WTC11 (cell line): ENCODE measurements around the gene SPSB4. TPM values are rescaled to one million over a fixed set of nuclear protein-coding genes. Genes with fewer than 3 reads are reported as not detected.

Experiments
- ATAC-seq: fragments of 200-7000 bp; cut with Tn5 transposase; 2 replicates; pipeline ENCODE4 v1.10.0; 2021; ENCODE audit warnings: mild to moderate bottlenecking, moderate library complexity
- CTCF ChIA-PET: fragments of 300-600 bp; sonication (Branson Sonifier 250); formaldehyde crosslinking; loops from one replicate; lab custom pipeline; 2021; ENCODE audit warnings: antibody characterized with exemption; lab: Charles Lee
- POLR2A ChIA-PET: fragments of 350-600 bp; sonication (Branson Sonifier 250); formaldehyde crosslinking; loops from one replicate; lab custom pipeline; 2021; ENCODE audit warnings: antibody characterized with exemption; lab: Charles Lee
- DNase-seq: peaks from one replicate; pipeline ENCODE4 v3.0.0; 2021; ENCODE audit warnings: low spot score
- H3K27ac Mint-ChIP-seq: 2 replicates; pipeline ENCODE4 v1.8.0; 2021; ENCODE audit warnings: mixed read lengths
- H3K27me3 Mint-ChIP-seq: 2 replicates; pipeline ENCODE4 v1.8.0; 2021; ENCODE audit warnings: low read depth, mild to moderate bottlenecking, moderate library complexity, mixed read lengths
- H3K36me3 Mint-ChIP-seq: 2 replicates; pipeline ENCODE4 v1.8.0; 2021; ENCODE audit warnings: mixed read lengths
- H3K4me1 Mint-ChIP-seq: 2 replicates; pipeline ENCODE4 v1.8.0; 2022; ENCODE audit warnings: mixed read lengths
- H3K4me3 Mint-ChIP-seq: 2 replicates; pipeline ENCODE4 v1.8.0; 2021; ENCODE audit warnings: mild to moderate bottlenecking, moderate library complexity, mixed read lengths
- H3K9me3 Mint-ChIP-seq: 2 replicates; pipeline ENCODE4 v1.8.0; 2021; ENCODE audit warnings: mixed read lengths
- CBFB ChIP-seq: sonication (generic); formaldehyde crosslinking; IDR thresholded peaks from 2 replicates; pipeline ENCODE4 v1.8.1; 2022; ENCODE audit warnings: mild to moderate bottlenecking, low read depth, missing genetic modification reagents
- CREB1 ChIP-seq: sonication (generic); formaldehyde crosslinking; IDR thresholded peaks from 2 replicates; pipeline ENCODE4 v1.8.0; 2023; ENCODE audit warnings: mild to moderate bottlenecking, missing genetic modification reagents
- CREM ChIP-seq: sonication (generic); formaldehyde crosslinking; IDR thresholded peaks from 2 replicates; pipeline ENCODE4 v1.8.1; 2022; ENCODE audit warnings: mild to moderate bottlenecking, missing genetic modification reagents, moderate library complexity
- JUN ChIP-seq: sonication (generic); formaldehyde crosslinking; IDR thresholded peaks from 2 replicates; pipeline ENCODE4 v1.8.0; 2023; ENCODE audit warnings: mild to moderate bottlenecking, missing genetic modification reagents
- NR2C2 ChIP-seq: sonication (generic); formaldehyde crosslinking; IDR thresholded peaks from 2 replicates; pipeline ENCODE4 v1.8.0; 2022; ENCODE audit warnings: mild to moderate bottlenecking, missing genetic modification reagents
- RORB ChIP-seq: fragments of 250-450 bp; sonication (Bioruptor Pico); IDR thresholded peaks from 2 replicates; pipeline ENCODE4 v1.9.0; 2021; ENCODE audit warnings: mild to moderate bottlenecking
- SMAD3 ChIP-seq: sonication (generic); formaldehyde crosslinking; IDR thresholded peaks from 2 replicates; pipeline ENCODE4 v1.8.0; 2022; ENCODE audit warnings: missing genetic modification reagents, mild to moderate bottlenecking, borderline replicate concordance
- SOX15 ChIP-seq: fragments of 250-450 bp; sonication (Bioruptor Pico); IDR thresholded peaks from 2 replicates; pipeline ENCODE4 v1.9.0; 2021; ENCODE audit warnings: mild to moderate bottlenecking
- TCF7 ChIP-seq: sonication (generic); formaldehyde crosslinking; IDR thresholded peaks from 2 replicates; pipeline ENCODE4 v1.8.0; 2022; ENCODE audit warnings: mild to moderate bottlenecking, low read depth, missing genetic modification reagents, moderate library complexity
- TP53 ChIP-seq: sonication (generic); formaldehyde crosslinking; IDR thresholded peaks from 2 replicates; pipeline ENCODE4 v1.8.1; 2023; ENCODE audit warnings: mild to moderate bottlenecking, missing genetic modification reagents
- ZNF138 ChIP-seq: sonication (generic); formaldehyde crosslinking; conservative IDR thresholded peaks from 2 replicates; pipeline ENCODE4 v1.8.1; 2022; ENCODE audit warnings: mild to moderate bottlenecking, moderate library complexity, missing genetic modification reagents
- ZNF416 ChIP-seq: fragments of 250-450 bp; sonication (Bioruptor Pico); IDR thresholded peaks from 2 replicates; pipeline ENCODE4 v1.9.0; 2021; ENCODE audit warnings: mild to moderate bottlenecking, inconsistent platforms
- ZNF423 ChIP-seq: fragments of 250-450 bp; sonication (Bioruptor Pico); IDR thresholded peaks from 2 replicates; pipeline ENCODE4 v2.1.2; 2022; ENCODE audit warnings: mild to moderate bottlenecking, moderate library complexity
- total RNA-seq: library from RNA; stranded (reverse); gene quantifications from 3 replicates; pipeline ENCODE4 v1.2.3, GENCODE V29; 2021
- TF ChIP-seq, protein P1 (sequence below): sonication (generic); formaldehyde crosslinking; IDR thresholded peaks from 2 replicates; pipeline ENCODE4 v1.8.1; 2023; ENCODE audit warnings: mild to moderate bottlenecking, missing genetic modification reagents, moderate library complexity
- TF ChIP-seq, protein P2 (sequence below): sonication (generic); formaldehyde crosslinking; conservative IDR thresholded peaks from 2 replicates; pipeline ENCODE4 v1.8.1; 2023; ENCODE audit warnings: mild to moderate bottlenecking, low read depth, missing genetic modification reagents, moderate library complexity
- TF ChIP-seq, protein P3 (sequence below): fragments of 200-600 bp; IDR thresholded peaks from 2 replicates; pipeline ENCODE4 v1.8.0; 2022; ENCODE audit warnings: antibody characterized with exemption
- TF ChIP-seq, protein P4 (sequence below): sonication (generic); formaldehyde crosslinking; IDR thresholded peaks from 2 replicates; pipeline ENCODE4 v1.8.0; 2022; ENCODE audit warnings: mild to moderate bottlenecking, missing genetic modification reagents
- TF ChIP-seq, protein P5 (sequence below): sonication (generic); formaldehyde crosslinking; IDR thresholded peaks from 2 replicates; pipeline ENCODE4 v1.8.1; 2023; ENCODE audit warnings: mild to moderate bottlenecking, missing genetic modification reagents
- TF ChIP-seq, protein P6 (sequence below): sonication (generic); formaldehyde crosslinking; IDR thresholded peaks from 2 replicates; pipeline ENCODE4 v1.8.1; 2022; ENCODE audit warnings: low read depth, mild to moderate bottlenecking, moderate library complexity, missing genetic modification reagents, borderline replicate concordance

SPSB4 gene
- total RNA-seq, 1 experiment from 2014 or later = 19.7 TPM

DNA sequence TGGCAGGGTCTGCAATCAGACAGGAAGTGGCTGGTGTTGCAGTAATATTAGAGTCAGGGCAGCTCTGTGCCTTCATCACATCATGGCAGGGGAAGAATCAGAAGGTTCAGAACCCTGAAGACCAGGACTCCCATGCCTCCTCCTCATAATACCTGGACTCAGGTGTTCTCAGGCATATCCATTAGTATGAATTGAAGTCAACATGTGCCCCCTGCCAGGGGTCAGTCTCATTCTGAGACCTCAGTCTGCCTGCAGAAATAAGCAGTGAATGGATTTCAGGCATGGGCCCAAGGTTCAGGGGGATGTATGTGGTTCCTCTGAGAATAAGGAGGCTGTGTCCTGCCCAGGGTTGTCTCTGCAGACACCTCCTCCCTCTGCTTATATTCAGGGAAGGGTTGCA, 74.2 kb downstream of the SPSB4 start (continued):
- TF ChIP-seq TP53 = no peak
- TF ChIP-seq, protein P1, sequence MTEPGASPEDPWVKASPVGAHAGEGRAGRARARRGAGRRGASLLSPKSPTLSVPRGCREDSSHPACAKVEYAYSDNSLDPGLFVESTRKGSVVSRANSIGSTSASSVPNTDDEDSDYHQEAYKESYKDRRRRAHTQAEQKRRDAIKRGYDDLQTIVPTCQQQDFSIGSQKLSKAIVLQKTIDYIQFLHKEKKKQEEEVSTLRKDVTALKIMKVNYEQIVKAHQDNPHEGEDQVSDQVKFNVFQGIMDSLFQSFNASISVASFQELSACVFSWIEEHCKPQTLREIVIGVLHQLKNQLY (CRISPR knock-in tag) = no peak
- TF ChIP-seq JUN (CRISPR knock-in tag) = no peak
- no peak for TF ChIP-seq CREB1
- TF ChIP-seq, protein P2, sequence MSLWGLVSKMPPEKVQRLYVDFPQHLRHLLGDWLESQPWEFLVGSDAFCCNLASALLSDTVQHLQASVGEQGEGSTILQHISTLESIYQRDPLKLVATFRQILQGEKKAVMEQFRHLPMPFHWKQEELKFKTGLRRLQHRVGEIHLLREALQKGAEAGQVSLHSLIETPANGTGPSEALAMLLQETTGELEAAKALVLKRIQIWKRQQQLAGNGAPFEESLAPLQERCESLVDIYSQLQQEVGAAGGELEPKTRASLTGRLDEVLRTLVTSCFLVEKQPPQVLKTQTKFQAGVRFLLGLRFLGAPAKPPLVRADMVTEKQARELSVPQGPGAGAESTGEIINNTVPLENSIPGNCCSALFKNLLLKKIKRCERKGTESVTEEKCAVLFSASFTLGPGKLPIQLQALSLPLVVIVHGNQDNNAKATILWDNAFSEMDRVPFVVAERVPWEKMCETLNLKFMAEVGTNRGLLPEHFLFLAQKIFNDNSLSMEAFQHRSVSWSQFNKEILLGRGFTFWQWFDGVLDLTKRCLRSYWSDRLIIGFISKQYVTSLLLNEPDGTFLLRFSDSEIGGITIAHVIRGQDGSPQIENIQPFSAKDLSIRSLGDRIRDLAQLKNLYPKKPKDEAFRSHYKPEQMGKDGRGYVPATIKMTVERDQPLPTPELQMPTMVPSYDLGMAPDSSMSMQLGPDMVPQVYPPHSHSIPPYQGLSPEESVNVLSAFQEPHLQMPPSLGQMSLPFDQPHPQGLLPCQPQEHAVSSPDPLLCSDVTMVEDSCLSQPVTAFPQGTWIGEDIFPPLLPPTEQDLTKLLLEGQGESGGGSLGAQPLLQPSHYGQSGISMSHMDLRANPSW = no peak
- TF ChIP-seq CBFB (CRISPR knock-in tag) = no peak
- TF ChIP-seq NR2C2 (CRISPR knock-in tag) = no peak
- TF ChIP-seq, all 79 proteins: peak for 0

DNA sequence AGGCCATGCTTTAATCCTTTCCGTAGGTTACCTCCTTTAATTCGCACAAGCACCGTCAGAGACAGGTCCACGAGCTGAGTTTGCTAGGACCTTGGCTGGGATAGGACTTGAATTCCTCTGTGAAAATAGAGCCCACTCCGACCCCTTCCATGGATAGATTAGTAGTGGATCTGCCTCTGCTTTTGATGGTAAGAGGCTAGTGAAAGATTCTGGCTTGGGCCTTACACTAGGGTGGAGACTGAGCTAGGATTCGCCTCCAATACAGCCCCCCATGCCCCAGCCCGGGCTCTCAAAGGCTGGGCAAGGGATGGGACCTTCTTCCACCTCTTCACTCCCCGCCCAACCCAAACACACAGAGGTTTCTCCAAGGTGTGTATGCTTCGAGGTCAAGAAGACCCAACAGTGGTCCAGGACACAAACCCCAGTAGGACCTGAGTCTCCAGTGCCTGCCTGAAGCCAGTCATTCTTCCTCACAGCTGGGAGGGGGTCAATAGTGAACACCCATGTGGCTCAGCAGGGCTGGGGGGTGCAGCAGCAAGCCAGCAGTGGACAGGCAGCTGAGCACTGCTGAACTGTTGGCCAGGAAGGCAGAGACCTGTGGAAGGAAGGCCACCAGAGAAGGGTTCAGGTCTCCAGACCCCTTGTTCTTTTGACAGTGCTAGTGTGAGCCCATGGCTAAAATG, 75.7 kb downstream of the SPSB4 start:
- no peaks in the 10 kb centered on the region; the same call in 1 of the 2 replicates for H3K27me3 Mint-ChIP-seq
- peaks cover 5% of the 10 kb centered on the region for H3K9me3 Mint-ChIP-seq
- ATAC-seq (no peak), DNase-seq (no peak)
- no peak overlapping the region for H3K4me3 Mint-ChIP-seq
- H3K36me3 Mint-ChIP-seq = peaks cover 5% of the 10 kb centered on the region; the same call in 1 of the 2 replicates
- TF ChIP-seq, protein P3, sequence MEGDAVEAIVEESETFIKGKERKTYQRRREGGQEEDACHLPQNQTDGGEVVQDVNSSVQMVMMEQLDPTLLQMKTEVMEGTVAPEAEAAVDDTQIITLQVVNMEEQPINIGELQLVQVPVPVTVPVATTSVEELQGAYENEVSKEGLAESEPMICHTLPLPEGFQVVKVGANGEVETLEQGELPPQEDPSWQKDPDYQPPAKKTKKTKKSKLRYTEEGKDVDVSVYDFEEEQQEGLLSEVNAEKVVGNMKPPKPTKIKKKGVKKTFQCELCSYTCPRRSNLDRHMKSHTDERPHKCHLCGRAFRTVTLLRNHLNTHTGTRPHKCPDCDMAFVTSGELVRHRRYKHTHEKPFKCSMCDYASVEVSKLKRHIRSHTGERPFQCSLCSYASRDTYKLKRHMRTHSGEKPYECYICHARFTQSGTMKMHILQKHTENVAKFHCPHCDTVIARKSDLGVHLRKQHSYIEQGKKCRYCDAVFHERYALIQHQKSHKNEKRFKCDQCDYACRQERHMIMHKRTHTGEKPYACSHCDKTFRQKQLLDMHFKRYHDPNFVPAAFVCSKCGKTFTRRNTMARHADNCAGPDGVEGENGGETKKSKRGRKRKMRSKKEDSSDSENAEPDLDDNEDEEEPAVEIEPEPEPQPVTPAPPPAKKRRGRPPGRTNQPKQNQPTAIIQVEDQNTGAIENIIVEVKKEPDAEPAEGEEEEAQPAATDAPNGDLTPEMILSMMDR = no peak
- TF ChIP-seq, protein P4, sequence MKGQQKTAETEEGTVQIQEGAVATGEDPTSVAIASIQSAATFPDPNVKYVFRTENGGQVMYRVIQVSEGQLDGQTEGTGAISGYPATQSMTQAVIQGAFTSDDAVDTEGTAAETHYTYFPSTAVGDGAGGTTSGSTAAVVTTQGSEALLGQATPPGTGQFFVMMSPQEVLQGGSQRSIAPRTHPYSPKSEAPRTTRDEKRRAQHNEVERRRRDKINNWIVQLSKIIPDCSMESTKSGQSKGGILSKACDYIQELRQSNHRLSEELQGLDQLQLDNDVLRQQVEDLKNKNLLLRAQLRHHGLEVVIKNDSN = no peak
- TF ChIP-seq, protein P5, sequence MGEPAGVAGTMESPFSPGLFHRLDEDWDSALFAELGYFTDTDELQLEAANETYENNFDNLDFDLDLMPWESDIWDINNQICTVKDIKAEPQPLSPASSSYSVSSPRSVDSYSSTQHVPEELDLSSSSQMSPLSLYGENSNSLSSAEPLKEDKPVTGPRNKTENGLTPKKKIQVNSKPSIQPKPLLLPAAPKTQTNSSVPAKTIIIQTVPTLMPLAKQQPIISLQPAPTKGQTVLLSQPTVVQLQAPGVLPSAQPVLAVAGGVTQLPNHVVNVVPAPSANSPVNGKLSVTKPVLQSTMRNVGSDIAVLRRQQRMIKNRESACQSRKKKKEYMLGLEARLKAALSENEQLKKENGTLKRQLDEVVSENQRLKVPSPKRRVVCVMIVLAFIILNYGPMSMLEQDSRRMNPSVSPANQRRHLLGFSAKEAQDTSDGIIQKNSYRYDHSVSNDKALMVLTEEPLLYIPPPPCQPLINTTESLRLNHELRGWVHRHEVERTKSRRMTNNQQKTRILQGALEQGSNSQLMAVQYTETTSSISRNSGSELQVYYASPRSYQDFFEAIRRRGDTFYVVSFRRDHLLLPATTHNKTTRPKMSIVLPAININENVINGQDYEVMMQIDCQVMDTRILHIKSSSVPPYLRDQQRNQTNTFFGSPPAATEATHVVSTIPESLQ (CRISPR knock-in tag) = no peak
- TF ChIP-seq TCF7 (CRISPR knock-in tag) (no peak), ZNF138 (no peak), CREM (CRISPR knock-in tag) (no peak), ZNF416 (no peak), SMAD3 (no peak), ZNF423 (CRISPR knock-in tag) (no peak), SOX15 (CRISPR knock-in tag) (no peak), RORB (no peak)
- TF ChIP-seq, protein P6, sequence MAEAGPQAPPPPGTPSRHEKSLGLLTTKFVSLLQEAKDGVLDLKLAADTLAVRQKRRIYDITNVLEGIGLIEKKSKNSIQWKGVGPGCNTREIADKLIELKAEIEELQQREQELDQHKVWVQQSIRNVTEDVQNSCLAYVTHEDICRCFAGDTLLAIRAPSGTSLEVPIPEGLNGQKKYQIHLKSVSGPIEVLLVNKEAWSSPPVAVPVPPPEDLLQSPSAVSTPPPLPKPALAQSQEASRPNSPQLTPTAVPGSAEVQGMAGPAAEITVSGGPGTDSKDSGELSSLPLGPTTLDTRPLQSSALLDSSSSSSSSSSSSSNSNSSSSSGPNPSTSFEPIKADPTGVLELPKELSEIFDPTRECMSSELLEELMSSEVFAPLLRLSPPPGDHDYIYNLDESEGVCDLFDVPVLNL (CRISPR knock-in tag) = no peak
- ChIA-PET POLR2A (no interaction called here), CTCF (interaction anchor here (1.1 to 1.3 kb wide), 2 partner anchors 12 to 76 kb away, joined by 3 to 10 read pairs; partner anchors contain the start of gene SPSB4)
- H3K4me1 Mint-ChIP-seq = no peaks in the 10 kb centered on the region
- no peak overlapping the region for H3K27ac Mint-ChIP-seq
